Fibroblast of lung (primary cell): ENCODE results near the gene RASGRF2. TPM values are rescaled to one million over a fixed set of nuclear protein-coding genes. Genes with fewer than 3 reads are reported as not detected.
"Not testable (repeated sequence)": the region's sequence is repeated elsewhere in the genome, so short reads cannot be mapped to it uniquely, and the experiment has no call there.

Source experiments
- DNase-seq, 2 donors: peaks; one replicate each; pipeline versions ENCODE4 v3.0.0 to v3.0.0-alpha.2; 2010; ENCODE audit warnings: low read depth in 2 of 2
- H2AFZ ChIP-seq: 2 replicates; pipeline ENCODE4 v1.5.1; 2012; ENCODE audit warnings: low read length, control low read depth, inconsistent platforms
- H3K27ac ChIP-seq: 2 replicates; pipeline ENCODE4 v1.5.1; 2011; ENCODE audit warnings: low read length, control low read depth; ENCODE audit not compliant: insufficient read depth
- H3K27me3 ChIP-seq: 2 replicates; pipeline ENCODE4 v1.5.1; 2011; ENCODE audit warnings: mild to moderate bottlenecking, low read length; ENCODE audit not compliant: control insufficient read depth, insufficient read depth
- H3K36me3 ChIP-seq: 2 replicates; pipeline ENCODE4 v1.5.1; 2011; ENCODE audit warnings: low read length; ENCODE audit not compliant: control insufficient read depth, insufficient read depth
- H3K4me1 ChIP-seq: 2 replicates; pipeline ENCODE4 v1.5.1; 2011; ENCODE audit warnings: low read length; ENCODE audit not compliant: control insufficient read depth, insufficient read depth; ENCODE audit errors: extremely low read depth
- H3K4me2 ChIP-seq: 2 replicates; pipeline ENCODE4 v1.5.1; 2011; ENCODE audit warnings: low read length, control low read depth; ENCODE audit not compliant: insufficient read depth; ENCODE audit errors: extremely low read depth
- H3K4me3 ChIP-seq, 4 experiments: fragments of 200-600 bp in 1 of 4; sonication (generic) in 1 of 4; replicated peaks in 1 of 4; 2 replicates each; pipeline ENCODE4 v1.5.1; 2011 to 2016; ENCODE audit warnings: low read length in 4 of 4, low read depth in 3 of 4, mild to moderate bottlenecking in 3 of 4, control low read depth in 2 of 4, inconsistent platforms in 1 of 4, mixed read lengths in 1 of 4; ENCODE audit not compliant: insufficient read depth in 1 of 4; ENCODE audit errors: control extremely low read depth in 1 of 4
- H3K79me2 ChIP-seq: 2 replicates; pipeline ENCODE4 v1.5.1; 2012; ENCODE audit warnings: mild to moderate bottlenecking, low read length, inconsistent platforms; ENCODE audit not compliant: control insufficient read depth, insufficient read depth
- H3K9ac ChIP-seq: 2 replicates; pipeline ENCODE4 v1.5.1; 2011; ENCODE audit warnings: mild to moderate bottlenecking, low read length, control low read depth; ENCODE audit not compliant: insufficient read depth
- H3K9me3 ChIP-seq: 2 replicates; pipeline ENCODE4 v1.5.1; 2012; ENCODE audit warnings: low read depth, low read length; ENCODE audit not compliant: control insufficient read depth, insufficient read depth
- H4K20me1 ChIP-seq: 2 replicates; pipeline ENCODE4 v1.5.1; 2011; ENCODE audit warnings: low read length; ENCODE audit not compliant: control insufficient read depth, insufficient read depth; ENCODE audit errors: extremely low read depth
- EZH2 ChIP-seq: IDR thresholded peaks from 2 replicates; pipeline ENCODE4 v1.5.1; 2012; ENCODE audit warnings: low read length, control low read depth, mild to moderate bottlenecking; ENCODE audit errors: missing control alignments
- polyA plus RNA-seq, 2 donors: library from polyadenylated mRNA; depleted of rRNA in 1 of 2; stranded (reverse) in 1 of 2; unstranded in 1 of 2; fragments of >200 nt; gene quantifications; 2 replicates each; pipeline ENCODE4 v1.2.1, GENCODE V29; 2011 to 2012; ENCODE audit warnings: missing spikeins in 1 of 2
- total RNA-seq: library from RNA; depleted of rRNA; stranded (reverse); fragments of >200 nt; gene quantifications from 2 replicates; pipeline ENCODE4 v1.2.1, GENCODE V29; 2014
- TF ChIP-seq, protein P1 (sequence below), 2 donors: IDR thresholded peaks in 1 of 2; conservative IDR thresholded peaks in 1 of 2; 1 replicate in 1 of 2; 2 replicates in 1 of 2; pipeline ENCODE4 v1.5.1; 2011 to 2012; ENCODE audit warnings: low read length in 2 of 2, control low read depth in 1 of 2, inconsistent platforms in 1 of 2, low read depth in 1 of 2, mild to moderate bottlenecking in 1 of 2

The RASGRF2 gene
- total and polyA plus RNA-seq, 2 donors (not counting 1 experiment from before 2014, with no cell fraction given), result 3.5 to 19.5 TPM

DNA sequence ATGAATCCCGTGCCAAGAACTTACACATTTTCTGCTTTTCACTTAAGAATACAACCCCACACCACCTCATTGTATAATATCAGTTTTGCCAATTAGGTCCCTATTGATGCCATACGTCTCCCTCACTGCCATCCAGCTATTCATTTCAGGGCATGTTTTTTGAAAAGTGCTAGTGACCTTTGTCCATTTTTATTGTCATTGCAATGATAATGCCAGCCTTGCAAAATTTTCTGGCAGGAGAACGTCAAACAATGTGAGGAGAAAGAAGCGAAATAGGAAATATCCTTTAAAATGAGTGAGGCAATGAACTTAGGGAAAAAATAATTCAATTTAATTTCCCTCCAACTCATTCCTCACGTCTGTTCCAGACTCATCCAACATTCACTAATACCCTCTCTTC is 161.1 kb downstream of the RASGRF2 start:
- H3K4me1 ChIP-seq, result no peaks in the 10 kb centered on the region
- H4K20me1 ChIP-seq, result no peaks in the 10 kb centered on the region
- H3K27me3 ChIP-seq, result no peaks in the 10 kb centered on the region
- H3K79me2 ChIP-seq, result no peaks in the 10 kb centered on the region
- H3K4me3 ChIP-seq, result no peak overlapping the region
- DNase-seq, result no peak
- H3K36me3 ChIP-seq, result no peaks in the 10 kb centered on the region
- no peak overlapping the region for H3K9ac ChIP-seq
- H3K9me3 ChIP-seq, result no peaks in the 10 kb centered on the region
- TF ChIP-seq, protein P1, sequence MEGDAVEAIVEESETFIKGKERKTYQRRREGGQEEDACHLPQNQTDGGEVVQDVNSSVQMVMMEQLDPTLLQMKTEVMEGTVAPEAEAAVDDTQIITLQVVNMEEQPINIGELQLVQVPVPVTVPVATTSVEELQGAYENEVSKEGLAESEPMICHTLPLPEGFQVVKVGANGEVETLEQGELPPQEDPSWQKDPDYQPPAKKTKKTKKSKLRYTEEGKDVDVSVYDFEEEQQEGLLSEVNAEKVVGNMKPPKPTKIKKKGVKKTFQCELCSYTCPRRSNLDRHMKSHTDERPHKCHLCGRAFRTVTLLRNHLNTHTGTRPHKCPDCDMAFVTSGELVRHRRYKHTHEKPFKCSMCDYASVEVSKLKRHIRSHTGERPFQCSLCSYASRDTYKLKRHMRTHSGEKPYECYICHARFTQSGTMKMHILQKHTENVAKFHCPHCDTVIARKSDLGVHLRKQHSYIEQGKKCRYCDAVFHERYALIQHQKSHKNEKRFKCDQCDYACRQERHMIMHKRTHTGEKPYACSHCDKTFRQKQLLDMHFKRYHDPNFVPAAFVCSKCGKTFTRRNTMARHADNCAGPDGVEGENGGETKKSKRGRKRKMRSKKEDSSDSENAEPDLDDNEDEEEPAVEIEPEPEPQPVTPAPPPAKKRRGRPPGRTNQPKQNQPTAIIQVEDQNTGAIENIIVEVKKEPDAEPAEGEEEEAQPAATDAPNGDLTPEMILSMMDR (conservative IDR thresholded peaks at IDR 0.05 in 1 of 2, IDR thresholded peaks at IDR 0.05 in 1 of 2; ENCODE audit: low read depth in 1 of 2, low read length in 2 of 2), result no peak
- TF ChIP-seq EZH2, result no peak
- no peak overlapping the region for H3K4me2 ChIP-seq
- H3K27ac ChIP-seq, result no peak overlapping the region
- no peak overlapping the region for H2AFZ ChIP-seq

DNA sequence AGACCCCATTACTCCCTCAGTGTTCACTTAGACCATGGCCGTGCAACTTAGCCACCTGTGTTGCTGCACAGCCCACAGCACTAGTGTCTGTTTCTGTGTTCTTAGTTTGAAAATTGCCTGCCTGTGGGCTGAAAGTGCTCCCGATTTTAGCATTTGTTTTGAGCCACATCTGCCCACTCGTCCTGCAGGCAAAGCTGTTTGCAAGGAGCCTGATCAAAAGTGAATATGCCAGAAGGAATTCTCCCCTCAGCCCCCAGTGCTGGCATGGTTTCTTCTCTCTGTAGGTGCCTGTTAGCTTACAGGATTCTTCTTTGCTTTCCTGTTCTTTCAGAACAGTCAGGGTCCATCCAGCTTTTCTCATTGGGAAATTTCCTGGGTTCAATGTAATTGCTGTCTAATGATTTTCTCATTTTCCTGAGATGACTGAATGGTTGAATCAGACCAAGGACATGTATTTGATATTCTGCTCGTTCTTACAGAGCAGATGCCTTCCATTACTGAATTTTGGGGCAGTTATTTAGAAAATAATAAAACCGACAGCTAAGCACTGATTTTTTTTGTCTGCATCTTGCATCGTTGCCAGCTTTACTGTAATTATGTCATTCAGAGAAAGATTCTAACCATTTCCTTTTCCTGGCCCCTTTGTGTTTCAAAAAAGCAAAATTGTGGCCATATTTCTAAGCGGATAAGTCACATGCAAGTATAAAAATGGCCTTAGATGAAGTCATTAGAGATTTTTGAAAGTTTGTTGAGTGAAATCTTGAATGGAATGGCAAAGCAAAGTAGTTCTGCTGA is 161.9 kb downstream of the RASGRF2 start:
- no peak overlapping the region for H3K9ac ChIP-seq
- H3K4me2 ChIP-seq, result no peak overlapping the region
- no peaks in the 10 kb centered on the region for H3K79me2 ChIP-seq
- peak in 1 of 2 donors; percentile 61 for DNase-seq
- no peaks in the 10 kb centered on the region for H3K4me1 ChIP-seq
- TF ChIP-seq, protein P1 (conservative IDR thresholded peaks at IDR 0.05 in 1 of 2, IDR thresholded peaks at IDR 0.05 in 1 of 2; ENCODE audit: low read depth in 1 of 2, low read length in 2 of 2), result no peak
- TF ChIP-seq EZH2, result no peak
- no peak overlapping the region for H3K27ac ChIP-seq
- H4K20me1 ChIP-seq, result no peaks in the 10 kb centered on the region
- H2AFZ ChIP-seq, result no peak overlapping the region
- no peaks in the 10 kb centered on the region for H3K9me3 ChIP-seq
- no peaks in the 10 kb centered on the region for H3K36me3 ChIP-seq
- no peaks in the 10 kb centered on the region for H3K27me3 ChIP-seq
- no peak overlapping the region for H3K4me3 ChIP-seq

DNA sequence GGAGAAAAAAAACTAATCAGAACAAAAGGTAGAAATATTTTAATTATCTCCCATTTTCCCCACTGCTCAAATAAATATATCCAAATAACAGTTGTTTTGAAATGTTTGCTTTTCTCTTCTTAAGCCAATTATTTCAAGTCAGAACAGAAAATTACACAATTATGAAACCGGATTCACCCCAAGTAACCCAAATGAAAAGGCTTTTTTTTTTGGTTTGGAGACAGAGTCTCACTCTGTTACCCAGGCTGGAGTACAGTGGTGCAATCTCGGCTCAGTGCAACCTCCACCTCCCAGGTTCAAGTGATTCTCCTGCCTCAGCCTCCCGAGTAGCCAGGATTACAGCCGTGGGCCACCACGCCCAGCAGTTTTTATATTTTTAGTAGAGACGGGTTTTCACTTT is 164.5 kb downstream of the RASGRF2 start:
- H3K4me3 ChIP-seq, H3K27ac ChIP-seq, H3K36me3 ChIP-seq, H3K9ac ChIP-seq, H2AFZ ChIP-seq, H3K4me2 ChIP-seq, H3K27me3 ChIP-seq, H3K79me2 ChIP-seq, H3K9me3 ChIP-seq, H4K20me1 ChIP-seq, H3K4me1 ChIP-seq, DNase-seq: not testable (repeated sequence)
